ENCODE measurements around the gene NTRK1. TPM values are rescaled to one million over a fixed set of nuclear protein-coding genes. Genes with fewer than 3 reads are reported as not detected.
A peak's percentile ranks its signal among the peaks of the same experiment; 100 is the strongest.

The NTRK1 gene
- total RNA-seq, 1 experiment from 2014 or later, result 0.53 TPM

DNA sequence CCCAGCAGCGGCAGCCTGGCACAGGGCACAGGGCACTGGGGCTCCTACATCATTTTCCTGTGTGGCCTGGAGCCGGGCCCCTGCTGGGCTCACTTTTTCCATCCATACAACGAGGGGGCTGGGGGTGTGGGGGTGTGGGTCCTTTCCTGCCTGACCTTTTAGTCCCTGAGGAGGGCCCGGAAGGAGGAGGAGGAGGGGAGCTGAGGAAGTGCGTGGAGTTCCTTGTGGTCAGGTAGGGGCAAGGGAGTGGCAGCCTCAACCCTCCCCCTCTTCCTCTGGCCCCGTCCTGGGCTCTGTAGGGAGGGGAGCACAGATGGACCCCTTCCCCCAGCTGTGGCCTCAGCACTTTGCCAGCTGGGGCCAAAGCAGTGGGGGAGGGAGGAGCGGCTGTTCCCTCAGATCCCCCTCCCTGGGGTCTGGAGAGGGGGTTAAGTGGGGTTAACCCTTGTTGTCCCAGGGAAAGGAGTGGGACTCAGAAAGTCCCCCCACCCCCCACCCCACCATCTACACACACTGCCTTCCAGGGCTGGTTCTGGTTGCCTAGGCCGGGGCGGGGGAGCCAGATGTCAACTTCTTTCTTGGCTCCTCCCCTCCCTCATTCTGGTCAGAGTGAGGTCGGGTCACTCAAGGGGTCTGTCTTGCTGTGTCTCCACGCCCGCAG lies 5.7 kb downstream of the NTRK1 start:
- no peak for DNase-seq (ENCODE audit: low read depth, low spot score)
- in situ Hi-C loops (cut with HindIII; ENCODE audit: low pct_unique_long_range_greater_than_20kb, low sequenced_read_pairs), result no loop called here

- in situ Hi-C loops (cut with HindIII; ENCODE audit: low pct_unique_long_range_greater_than_20kb, low sequenced_read_pairs), result no loop called here
- no peak for DNase-seq (ENCODE audit: low read depth, low spot score)
These were observed 7.7 kb downstream of the NTRK1 start for GRCh38 chr1:156868341-156868740.

DNA sequence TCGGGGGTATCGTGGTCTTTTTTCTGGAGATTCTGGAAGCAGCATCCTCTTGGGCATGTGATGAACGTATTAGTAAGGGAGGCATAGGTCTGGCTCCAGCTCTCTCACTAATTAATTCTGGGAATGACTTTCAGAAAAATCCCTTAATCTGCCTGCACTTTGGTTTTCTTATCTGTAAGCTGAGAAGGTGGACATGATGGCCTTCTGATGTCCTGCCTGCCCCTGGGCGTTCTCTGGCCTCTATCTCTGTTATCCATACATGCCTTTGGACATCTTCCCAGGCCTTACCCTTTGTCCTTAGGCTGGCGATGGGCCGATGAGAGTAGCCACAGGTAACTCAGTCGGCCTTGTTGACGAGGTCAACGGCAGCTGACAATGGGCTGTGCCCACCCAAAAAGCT lies 8.8 kb downstream of the NTRK1 start:
- in situ Hi-C loops (cut with HindIII; ENCODE audit: low pct_unique_long_range_greater_than_20kb, low sequenced_read_pairs), result no loop called here

GRCh38 chr1:156873659-156874058 lies 13.0 kb downstream of the NTRK1 start:
- DNase-seq (ENCODE audit: low read depth, low spot score), result no peak
- in situ Hi-C loops (cut with HindIII; ENCODE audit: low pct_unique_long_range_greater_than_20kb, low sequenced_read_pairs), result no loop called here

More for the DNA sequence above, 8.8 kb downstream of the NTRK1 start:
- DNase-seq (ENCODE audit: low read depth, low spot score), result no peak

- in situ Hi-C loops (cut with HindIII; ENCODE audit: low pct_unique_long_range_greater_than_20kb, low sequenced_read_pairs), result no loop called here
- no peak for DNase-seq (ENCODE audit: low read depth, low spot score)
These were observed 13.5 kb downstream of the NTRK1 start for GRCh38 chr1:156874142-156874541.

DNA sequence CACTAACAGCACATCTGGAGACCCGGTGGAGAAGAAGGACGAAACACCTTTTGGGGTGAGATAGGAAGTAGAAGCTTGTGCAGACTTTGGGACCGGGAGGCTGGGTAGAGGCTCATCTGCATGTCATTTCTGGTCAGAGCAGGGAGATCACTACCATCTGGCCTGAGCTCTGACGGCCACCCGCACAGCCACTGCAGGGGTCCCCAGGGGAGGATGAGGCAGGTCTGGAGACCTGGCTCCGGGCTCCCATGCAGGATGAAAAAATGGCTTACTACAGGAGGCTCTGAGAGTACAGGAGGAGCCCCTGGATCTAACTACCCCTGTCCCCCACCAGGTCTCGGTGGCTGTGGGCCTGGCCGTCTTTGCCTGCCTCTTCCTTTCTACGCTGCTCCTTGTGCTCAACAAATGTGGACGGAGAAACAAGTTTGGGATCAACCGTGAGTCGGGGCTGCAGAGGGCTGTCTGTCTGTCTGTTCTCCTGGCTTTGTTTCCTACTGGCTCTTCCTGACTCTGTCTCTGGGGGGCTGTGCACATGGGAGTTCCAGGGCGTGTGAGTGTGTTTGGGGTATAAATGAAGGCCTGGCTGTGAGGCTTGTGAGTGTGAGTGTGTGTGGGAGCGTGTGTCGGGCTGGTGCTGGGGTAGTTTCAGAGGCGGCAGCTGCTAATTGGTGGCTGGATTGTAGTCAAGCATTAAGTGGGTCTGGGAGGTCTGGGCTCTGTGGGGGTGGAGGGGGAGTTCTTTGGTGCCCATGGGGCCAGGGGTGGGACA lies 14.1 kb downstream of the NTRK1 start:
- in situ Hi-C loops (cut with HindIII; ENCODE audit: low pct_unique_long_range_greater_than_20kb, low sequenced_read_pairs), result no loop called here
- DNase-seq (ENCODE audit: low read depth, low spot score), result no peak

DNA sequence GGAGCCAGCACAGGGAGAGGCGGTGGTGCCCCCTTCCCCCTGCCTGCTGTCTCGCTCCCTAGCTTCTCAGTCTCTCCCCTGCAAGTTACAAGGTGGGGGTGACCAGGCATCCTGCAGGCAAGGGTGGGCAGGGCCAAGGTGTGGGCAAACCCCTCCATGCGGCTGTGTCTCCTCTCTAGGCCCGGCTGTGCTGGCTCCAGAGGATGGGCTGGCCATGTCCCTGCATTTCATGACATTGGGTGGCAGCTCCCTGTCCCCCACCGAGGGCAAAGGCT lies 14.6 kb downstream of the NTRK1 start:
- in situ Hi-C loops (cut with HindIII; ENCODE audit: low pct_unique_long_range_greater_than_20kb, low sequenced_read_pairs), result no loop called here
- no peak for DNase-seq (ENCODE audit: low read depth, low spot score)

- in situ Hi-C loops (cut with HindIII; ENCODE audit: low pct_unique_long_range_greater_than_20kb, low sequenced_read_pairs), result no loop called here
- no peak for DNase-seq (ENCODE audit: low read depth, low spot score)
These were observed 15.6 kb downstream of the NTRK1 start for GRCh38 chr1:156876281-156876680.

DNA sequence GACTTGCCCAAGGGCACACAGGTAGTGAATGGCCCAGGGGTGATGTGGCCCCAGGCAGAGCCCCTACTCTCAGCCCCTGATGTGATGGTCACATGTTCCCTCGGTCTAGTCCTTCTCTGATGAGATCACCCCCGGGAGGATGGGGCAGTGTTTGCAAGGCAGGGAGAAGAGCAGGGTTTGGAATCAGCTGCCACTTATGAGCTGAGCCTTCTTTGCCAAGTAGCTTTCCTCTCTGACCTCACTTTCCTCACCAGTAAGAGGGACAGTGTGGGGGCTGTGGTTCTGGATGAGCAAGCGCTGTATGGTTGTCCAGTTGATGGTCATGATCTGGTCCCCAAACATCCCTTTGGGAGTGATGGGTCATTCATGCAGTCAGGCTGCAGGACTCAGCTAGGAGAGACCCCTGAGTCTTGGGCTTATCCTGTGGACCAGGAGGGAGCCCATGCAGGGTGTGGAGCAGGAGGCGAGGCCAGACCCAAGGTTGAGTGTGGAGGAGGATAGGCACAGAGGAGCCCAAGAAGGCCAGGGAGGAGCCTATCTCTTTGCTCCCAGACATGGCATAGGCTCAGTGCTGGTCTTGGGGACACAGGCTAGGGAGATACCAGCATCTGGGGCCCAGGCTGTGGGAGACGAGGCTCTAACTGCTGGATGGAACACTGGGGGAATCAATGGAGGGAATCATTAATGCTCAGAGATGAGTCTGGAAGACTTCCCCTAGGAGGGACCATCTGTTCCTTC lies 16.9 kb downstream of the NTRK1 start:
- no peak for DNase-seq (ENCODE audit: low read depth, low spot score)
- in situ Hi-C loops (cut with HindIII; ENCODE audit: low pct_unique_long_range_greater_than_20kb, low sequenced_read_pairs), result no loop called here

DNA sequence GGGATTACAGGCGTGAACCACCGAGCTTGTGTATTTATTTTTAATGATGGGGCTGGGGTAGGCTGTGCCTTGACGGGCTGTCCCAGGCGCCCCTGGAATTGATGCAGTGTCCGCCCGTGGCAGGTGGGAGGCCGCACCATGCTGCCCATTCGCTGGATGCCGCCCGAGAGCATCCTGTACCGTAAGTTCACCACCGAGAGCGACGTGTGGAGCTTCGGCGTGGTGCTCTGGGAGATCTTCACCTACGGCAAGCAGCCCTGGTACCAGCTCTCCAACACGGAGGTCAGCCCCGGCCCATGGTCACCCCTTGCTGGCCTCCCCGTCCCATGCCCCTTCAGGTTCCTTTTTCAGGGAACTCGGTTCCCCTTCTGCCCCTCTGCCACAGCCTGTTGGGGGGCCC lies 19.2 kb downstream of the NTRK1 start:
- no peak for DNase-seq (ENCODE audit: low read depth, low spot score)
- in situ Hi-C loops (cut with HindIII; ENCODE audit: low pct_unique_long_range_greater_than_20kb, low sequenced_read_pairs), result no loop called here

DNA sequence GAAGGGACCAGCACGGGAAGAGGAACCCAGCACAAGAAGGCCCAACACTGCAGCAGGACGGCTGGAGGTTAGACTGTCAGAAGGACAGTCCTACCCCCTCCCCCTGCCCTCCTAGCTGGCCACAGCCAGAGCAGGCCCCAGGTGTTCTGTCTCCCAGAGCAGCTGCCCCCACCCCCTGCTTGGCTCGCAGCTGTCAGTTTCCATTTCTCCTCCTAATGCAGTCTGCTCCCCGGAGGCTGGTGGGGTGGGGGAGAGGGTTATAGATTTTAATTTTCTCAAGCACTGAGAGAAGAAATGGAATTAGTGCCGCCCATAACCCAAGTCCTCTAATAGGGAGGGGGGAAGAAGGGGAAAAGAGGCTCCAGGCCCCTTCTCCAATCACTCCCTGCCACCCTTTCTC lies 19.8 kb downstream of the NTRK1 start:
- in situ Hi-C loops (cut with HindIII; ENCODE audit: low pct_unique_long_range_greater_than_20kb, low sequenced_read_pairs), result no loop called here
- no peak for DNase-seq (ENCODE audit: low read depth, low spot score)

GRCh38 chr1:156881101-156881500 lies 20.4 kb downstream of the NTRK1 start:
- no peak for DNase-seq (ENCODE audit: low read depth, low spot score)
- in situ Hi-C loops (cut with HindIII; ENCODE audit: low pct_unique_long_range_greater_than_20kb, low sequenced_read_pairs), result no loop called here

DNA sequence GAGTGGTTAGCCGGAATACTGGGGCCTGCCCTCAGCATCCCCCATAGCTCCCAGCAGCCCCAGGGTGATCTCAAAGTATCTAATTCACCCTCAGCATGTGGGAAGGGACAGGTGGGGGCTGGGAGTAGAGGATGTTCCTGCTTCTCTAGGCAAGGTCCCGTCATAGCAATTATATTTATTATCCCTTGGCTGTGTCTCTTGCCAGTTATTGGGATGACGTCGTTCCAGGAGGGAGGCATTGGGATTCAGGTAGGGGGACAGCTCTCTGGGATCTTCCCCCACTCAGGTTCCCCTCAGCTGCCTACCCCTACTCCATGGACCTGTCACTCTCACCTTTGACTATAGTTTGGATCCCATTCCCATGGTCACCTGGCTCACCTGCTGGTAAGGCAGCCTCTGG lies 21.0 kb downstream of the NTRK1 start:
- DNase-seq (ENCODE audit: low read depth, low spot score), result no peak
- in situ Hi-C loops (cut with HindIII; ENCODE audit: low pct_unique_long_range_greater_than_20kb, low sequenced_read_pairs), result no loop called here

GRCh38 chr1:156882543-156882942 lies 21.9 kb downstream of the NTRK1 start:
- in situ Hi-C loops (cut with HindIII; ENCODE audit: low pct_unique_long_range_greater_than_20kb, low sequenced_read_pairs), result no loop called here
- peak; percentile 32 for DNase-seq (ENCODE audit: low read depth, low spot score)

DNA sequence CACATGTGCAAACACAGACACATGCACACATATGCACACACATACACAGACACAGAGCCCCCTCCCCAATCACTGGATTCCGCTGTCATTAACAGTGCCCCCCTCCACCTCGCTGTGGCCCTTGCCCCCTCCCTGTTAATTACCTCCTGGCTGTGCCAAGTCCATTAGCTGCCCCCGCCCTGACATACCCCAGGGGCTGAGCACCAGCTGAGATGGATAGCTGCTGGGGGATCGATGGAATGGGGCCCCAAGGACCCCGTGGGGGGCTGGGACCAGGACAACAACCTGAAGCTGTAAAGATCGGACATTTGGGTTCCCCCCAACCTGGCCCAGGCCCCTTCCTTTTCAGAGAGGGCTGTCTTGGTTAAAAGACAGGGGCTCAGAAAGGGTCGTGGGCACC lies 23.3 kb downstream of the NTRK1 start:
- DNase-seq (ENCODE audit: low read depth, low spot score), result no peak
- in situ Hi-C loops (cut with HindIII; ENCODE audit: low pct_unique_long_range_greater_than_20kb, low sequenced_read_pairs), result no loop called here

- in situ Hi-C loops (cut with HindIII; ENCODE audit: low pct_unique_long_range_greater_than_20kb, low sequenced_read_pairs), result no loop called here
- no peak for DNase-seq (ENCODE audit: low read depth, low spot score)
These were observed 24.0 kb downstream of the NTRK1 start for GRCh38 chr1:156884560-156885184.

DNA sequence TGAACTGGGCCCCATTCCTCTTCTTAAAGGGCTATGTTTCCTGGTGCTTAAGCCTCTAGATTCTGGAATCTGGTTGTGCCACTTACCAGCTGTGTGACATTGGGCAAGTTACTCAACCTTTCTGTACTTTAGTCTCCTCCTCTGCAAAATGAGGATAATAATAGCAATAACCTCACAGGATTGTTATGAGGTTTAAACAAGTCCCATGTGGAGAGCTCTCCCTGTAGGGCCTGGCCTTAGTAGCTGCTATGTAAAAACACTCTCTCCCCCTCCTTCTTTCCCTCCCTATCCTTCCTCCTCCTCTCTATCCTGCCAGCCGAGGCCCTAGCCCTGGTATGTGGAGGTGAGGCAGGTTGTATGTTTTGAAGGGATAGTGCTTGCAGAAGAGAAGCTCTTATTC lies 24.6 kb downstream of the NTRK1 start:
- in situ Hi-C loops (cut with HindIII; ENCODE audit: low pct_unique_long_range_greater_than_20kb, low sequenced_read_pairs), result no loop called here
- DNase-seq (ENCODE audit: low read depth, low spot score), result no peak

- no peak for DNase-seq (ENCODE audit: low read depth, low spot score)
- in situ Hi-C loops (cut with HindIII; ENCODE audit: low pct_unique_long_range_greater_than_20kb, low sequenced_read_pairs), result no loop called here
These were observed 25.3 kb downstream of the NTRK1 start for GRCh38 chr1:156885880-156886355.
